Limb (tissue), 2 donors: ENCODE measurements around the gene PTGER4.
"Not testable (repeated sequence)": the region's sequence is repeated elsewhere in the genome, so short reads cannot be mapped to it uniquely, and the experiment has no call there.

Source experiments
- DNase-seq, 2 donors: peaks; one replicate each; pipeline ENCODE4 v3.0.0-alpha.2; 2016; ENCODE audit errors: extremely low spot score in 2 of 2

The PTGER4 gene

DNA sequence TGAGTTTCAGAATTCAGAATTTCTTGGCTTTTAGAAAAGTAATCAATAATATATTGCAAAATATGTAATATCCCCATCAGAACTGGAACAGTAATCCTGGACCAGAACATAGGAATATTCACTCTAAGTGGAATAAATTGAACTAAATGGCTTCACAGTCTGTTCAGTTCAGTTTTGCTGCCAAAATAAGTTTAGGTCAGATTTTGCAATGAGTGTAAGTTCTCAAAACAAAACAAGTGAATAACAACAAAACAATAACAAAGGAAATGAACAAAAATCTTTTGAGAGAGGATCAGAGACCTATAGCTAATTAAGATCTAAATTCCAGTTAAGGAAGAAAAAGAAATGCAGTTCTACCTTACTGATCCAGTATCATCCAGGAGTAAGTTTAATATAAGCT lies 9.3 kb downstream of the PTGER4 start:
- DNase-seq, result no peak

DNA sequence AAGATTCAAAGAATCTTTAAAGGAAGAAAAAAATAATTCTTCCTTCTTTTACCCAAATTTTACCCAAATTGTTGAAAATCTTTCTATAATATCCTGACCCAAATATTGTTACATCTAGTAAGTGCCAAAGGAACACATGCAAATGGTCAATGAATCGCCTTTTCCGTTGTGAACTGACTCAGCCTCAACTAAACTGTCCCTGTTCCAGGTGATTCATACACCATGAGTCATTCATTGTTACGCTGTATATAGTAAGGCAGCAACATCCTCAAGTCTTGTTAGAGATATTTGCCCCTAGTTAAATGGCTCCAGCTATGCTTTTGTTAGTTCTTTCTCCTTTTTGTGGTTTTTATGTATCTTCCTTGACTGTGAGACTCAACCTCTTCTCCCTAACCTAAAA lies 9.7 kb downstream of the PTGER4 start:
- DNase-seq, result no peak

DNA sequence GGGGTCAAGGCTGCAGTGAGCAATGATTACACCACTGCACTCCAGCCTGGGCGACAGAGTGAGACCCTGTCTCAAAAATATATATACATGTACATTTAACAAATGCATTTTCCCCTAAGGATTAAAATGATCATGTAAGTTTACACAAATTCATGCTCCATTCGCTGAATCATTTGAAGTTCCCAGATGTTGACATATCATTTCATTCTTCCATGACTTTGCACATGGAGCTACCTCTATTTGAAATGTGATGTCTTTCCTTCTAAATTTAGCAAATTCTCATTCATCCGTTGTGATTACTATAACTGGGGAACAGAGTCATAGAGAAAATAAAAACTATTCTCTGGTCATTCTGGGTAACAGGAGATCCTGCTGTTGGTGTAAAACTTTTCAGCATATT lies 10.6 kb downstream of the PTGER4 start:
- DNase-seq, result no peak

DNA sequence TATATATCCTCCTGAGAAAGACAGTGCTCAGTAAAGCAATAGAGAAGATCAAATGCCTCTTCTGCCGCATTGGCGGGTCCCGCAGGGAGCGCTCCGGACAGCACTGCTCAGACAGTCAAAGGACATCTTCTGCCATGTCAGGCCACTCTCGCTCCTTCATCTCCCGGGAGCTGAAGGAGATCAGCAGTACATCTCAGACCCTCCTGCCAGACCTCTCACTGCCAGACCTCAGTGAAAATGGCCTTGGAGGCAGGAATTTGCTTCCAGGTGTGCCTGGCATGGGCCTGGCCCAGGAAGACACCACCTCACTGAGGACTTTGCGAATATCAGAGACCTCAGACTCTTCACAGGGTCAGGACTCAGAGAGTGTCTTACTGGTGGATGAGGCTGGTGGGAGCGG lies 12.2 kb downstream of the PTGER4 start:
- DNase-seq, result no peak

DNA sequence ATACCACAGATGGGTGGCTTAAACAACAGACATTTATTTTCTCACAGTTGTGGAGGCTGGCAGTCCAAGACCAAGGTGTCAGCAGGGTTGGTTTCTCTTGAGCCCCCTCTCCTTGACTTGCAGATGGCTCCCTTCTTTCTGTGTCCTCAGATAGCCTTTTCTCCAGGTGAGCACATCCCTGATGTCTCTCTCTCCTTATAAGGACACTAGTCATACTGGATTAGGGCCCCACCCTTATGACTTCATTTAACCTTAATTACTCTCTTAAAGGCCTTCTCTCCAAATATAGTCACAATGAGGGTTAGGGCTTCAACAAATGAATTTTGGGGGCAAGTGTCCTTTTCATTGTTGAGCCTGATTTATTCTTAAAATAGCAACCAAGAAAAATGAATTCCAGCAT lies 14.7 kb downstream of the PTGER4 start:
- no peak for DNase-seq

DNA sequence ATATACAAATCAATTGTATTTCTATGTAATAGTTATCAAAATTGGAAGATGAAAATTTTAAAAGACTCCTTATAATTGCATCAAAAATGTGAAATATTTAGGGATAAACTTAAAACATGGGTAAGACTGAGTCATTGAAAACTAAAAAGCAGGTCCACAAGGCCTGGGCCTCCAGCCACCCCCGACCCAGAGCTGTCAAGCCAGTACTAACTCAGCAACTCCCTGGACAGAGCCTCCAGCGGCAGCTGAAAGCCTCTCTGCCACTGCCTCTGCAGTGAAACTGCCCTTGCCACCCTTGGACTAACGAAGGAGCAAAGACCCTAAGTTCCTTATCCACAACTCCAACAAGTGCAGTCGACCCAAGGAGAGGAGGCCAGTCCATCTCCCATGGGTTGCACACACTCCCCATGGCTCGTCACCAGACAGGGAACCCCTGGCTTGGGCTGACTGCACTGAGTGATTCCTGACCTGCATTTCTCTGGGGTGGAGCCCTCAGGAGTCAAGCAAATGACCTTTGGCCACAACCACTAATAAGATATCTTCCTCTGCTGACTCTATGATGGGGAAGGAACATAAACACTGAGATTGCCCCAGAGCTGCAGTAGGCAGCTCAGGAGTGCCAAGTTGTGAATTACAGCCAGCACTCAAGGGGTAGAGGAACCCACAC lies 20.5 kb downstream of the PTGER4 start:
- DNase-seq, result no peak

DNA sequence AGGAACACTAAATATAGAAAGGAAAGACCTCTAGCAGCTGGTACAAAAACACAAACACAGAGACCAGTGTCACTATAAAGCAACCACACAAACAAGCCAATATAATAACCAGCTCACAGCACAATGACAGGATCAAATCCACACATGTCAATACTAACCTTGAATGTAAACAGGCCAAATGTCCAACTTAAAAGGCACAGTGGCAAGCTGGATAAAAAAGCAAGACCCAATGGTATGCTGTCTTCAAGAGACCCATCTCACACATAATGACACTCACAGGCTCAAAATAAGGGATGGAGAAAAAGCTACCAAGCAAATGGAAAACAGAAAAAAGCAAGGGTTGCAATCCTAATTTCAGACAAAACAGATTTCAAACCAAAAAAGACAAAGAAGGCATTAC lies 22.3 kb downstream of the PTGER4 start:
- not testable (repeated sequence) for DNase-seq

DNA sequence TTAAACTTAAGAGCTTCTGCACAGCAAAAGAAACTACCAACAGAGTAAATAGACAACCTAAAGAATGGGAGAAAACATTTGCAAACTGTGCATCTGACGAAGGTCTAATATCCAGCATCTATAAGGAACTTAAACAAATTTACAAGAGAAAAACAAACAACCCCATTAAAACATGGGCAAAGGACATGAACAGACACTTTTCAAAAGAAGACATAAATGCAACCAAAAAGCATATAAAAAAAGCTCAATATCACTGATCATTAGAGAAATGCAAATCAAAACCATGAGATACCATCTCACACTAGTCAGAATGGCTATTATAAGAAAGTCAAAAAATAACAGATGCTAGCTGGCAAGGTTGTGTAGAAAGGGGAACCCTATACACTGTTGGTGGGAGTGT lies 25.8 kb downstream of the PTGER4 start:
- not testable (repeated sequence) for DNase-seq

DNA sequence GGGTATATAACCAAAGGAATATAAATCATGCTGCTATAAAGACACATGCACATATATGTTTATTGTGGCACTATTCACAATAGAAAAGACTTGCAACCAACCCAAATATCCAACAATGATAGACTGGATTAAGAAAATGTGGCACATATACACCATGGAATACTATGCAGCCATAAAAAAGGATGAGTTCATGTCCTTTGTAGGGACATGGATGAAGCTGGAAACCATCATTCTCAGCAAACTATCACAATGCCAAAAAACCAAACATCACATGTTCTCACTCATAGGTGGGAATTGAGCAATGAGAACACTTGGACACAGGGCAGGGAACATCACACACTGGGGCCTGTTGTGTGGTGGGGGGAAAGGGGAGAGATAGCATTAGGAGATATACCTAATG lies 30.9 kb downstream of the PTGER4 start:
- not testable (repeated sequence) for DNase-seq

DNA sequence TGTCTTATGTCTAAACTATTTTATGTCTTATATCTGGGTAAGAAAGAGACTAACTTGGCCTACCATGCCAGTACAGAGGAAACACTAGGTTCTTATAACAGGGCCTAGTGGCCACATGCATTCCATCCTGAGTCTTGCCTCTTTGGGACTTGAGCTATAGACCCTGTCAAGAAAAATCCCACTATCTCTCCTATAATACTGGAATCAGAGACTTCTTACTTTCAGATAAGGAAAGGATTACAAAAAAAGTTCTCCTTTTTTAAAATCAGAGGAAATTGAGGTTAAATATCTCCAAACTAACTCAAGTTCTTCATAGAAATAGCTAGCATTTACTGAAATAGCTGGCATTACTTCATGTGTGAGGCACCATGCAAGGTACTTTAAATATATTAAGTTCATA lies 34.3 kb downstream of the PTGER4 start:
- DNase-seq, result no peak

DNA sequence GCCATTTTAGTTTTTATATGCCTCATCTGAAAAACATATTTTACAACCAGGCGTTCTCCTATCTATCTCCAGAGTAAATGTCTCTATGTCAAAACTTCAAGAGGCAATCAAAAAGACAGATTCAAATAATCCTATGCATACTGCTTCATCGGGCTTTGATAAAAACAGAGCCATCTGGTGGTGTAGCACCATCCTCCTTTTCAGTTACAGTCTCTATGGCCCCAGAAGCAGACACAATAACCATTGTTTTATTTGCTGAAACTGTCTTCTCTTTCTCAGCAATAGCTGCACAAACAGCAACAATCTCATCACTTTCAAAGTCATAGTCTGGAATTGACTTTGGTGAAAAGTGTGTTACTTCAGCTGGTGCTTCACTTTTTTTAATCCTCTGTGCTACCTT lies 36.3 kb downstream of the PTGER4 start:
- no peak for DNase-seq

DNA sequence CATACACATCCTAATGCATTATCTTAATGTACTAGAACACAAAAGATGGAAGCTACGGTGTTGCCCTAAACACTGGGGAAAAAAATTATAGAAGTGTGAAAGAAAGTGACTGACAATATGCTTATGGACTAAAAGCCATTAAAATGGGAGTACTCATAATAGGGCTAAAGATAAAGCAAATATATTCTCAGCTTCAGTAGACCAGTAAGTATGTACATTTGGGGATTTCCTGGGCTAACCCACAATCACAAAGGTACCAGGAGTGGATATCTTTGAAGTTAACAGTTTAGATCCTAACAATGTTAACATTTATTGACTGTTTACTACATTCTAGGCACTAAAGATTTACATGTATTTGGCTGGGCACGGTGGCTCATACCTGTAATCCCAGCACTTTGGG lies 36.9 kb downstream of the PTGER4 start:
- DNase-seq, result no peak

DNA sequence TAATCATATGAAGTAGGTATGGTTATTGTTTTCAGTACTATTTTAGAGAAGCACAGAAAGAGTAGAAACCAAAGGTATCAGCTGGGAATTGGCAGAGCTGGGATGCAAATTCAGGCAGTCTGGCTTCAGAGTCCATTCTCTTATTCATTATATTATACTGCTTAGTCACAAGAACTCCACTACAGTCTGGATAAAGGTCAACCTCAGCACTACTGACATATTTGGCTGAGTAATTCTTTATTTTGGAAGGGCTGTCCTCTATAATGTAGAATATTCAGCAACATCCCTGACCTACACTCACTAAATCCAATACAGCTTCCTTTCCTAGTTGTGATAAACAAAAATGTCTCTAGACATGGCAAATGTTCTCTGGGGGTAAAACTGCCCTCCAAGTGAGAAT lies 37.6 kb downstream of the PTGER4 start:
- DNase-seq, result no peak

DNA sequence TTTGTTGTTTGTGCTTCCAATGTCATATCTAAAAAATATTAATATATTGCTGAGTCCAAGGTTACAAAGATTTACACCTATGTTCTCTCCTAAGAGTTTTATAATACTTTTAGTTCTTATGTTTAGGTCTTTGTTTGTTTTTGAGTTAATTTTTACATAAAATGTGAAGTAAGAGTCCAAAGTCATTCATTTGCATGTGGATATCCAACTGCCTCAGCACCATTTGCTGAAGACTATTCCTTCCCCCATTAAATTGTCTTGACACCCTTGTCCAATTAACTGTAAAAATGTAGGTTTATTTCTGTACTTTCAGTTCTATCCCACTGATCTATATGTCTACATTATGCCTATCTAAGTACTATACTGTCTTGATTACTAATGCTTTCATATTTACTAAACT lies 40.4 kb downstream of the PTGER4 start:
- DNase-seq, result no peak

DNA sequence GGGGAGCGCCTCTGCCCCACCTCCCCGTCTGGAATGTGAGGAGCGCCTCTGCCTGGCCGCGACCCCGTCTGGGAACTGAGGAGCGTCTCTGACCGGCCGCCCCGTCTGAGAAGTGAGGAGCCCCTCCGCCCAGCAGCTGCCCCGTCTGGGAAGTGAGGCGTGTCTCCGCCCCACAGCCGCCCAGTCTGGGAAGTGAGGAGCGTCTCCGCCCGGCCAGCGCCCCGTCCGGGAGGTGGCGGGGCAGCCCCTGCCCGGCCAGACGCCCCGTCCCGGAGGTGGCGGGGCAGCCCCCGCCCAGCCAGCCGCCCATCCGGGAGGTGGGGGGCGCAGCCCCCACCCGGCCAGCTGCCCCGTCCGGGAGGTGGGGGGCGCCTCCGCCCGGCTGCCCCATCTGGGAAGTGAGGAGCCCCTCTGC lies 42.8 kb downstream of the PTGER4 start:
- not testable (repeated sequence) for DNase-seq

DNA sequence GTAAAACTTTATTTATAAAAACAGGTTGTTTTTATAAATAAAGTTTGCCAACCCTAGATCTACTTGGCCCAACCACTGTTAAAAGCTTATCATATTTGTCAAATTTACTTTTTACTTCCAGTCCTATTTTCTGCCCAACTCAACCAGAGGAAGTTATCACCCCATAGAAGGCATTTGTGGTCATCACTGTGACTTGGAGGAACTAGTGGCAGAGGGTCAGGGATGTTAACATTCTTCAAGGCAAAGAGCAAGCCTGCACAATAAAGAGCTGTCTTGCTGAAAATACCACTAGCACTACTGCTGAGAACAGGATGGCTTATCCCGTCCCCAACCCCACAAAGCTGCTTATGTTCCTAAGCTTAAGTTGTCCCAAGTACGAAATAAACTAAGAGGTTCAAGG lies 53.7 kb downstream of the PTGER4 start:
- no peak for DNase-seq

DNA sequence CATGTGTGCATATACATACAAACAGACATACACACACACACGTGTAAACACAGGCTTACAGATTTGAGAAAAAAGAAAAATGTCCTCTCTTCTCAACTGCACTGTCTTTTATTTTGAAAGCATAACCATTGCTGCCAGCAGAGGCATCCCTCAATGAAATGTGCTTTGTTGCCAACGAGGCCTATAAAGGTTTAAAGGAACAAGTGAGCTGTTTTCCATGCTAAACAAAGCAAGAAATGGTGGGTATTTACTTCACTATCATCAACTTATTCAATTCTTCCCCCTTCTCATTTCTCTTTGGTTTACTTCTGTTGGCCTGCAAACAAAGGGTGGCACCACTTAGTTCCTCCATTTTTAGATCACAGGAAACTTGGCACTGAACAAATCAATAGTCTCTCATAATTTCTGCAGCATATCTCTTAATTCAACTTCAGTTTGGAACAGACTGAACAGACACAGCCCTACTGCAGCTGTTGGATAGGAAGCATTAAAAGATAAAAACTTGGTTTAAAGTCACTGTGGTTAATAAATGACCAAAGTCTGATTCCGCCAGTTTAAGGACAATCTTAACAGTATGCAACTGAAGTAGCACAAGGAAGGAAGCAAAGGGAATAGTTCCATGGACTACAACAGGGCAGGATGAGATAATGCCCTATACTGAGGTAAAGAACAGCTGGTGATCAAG lies 54.3 kb downstream of the PTGER4 start:
- no peak for DNase-seq

DNA sequence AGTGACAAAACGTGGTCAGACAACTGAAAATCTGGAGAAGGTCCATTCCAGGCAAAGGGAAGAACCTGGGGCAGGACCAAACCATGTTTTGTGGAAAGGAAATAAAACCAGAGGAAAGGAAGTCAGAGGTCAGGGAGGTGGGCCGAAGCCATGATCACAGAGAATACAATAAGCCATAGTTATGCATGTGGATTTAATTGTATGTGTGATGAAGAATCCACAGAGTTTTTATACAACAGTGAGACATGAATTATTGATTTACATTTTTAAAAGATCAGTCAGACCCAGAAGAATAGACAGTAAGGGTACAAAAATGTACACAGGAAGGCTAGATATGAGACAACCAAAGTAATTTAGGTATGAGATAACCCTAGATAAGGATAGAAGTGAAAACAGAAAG lies 55.3 kb downstream of the PTGER4 start:
- no peak for DNase-seq

DNA sequence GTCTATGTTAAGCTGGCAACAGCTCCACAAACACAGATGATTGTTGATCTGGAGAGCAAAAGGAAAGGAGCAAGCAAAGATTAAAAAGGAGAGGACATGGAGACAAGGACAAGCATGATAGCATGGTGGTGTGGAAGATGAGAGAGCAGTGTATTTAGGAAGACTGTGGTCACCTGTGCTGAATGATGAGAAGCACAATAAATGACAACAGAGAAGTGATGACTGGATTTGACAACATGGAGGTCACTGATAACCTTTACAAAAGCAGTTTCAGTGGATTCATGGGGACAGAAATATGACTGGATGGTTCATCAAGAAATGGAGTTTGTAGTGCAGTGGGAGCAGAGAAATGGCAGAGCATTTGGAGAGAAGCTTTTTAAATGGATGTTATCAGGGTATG lies 55.9 kb downstream of the PTGER4 start:
- no peak for DNase-seq

DNA sequence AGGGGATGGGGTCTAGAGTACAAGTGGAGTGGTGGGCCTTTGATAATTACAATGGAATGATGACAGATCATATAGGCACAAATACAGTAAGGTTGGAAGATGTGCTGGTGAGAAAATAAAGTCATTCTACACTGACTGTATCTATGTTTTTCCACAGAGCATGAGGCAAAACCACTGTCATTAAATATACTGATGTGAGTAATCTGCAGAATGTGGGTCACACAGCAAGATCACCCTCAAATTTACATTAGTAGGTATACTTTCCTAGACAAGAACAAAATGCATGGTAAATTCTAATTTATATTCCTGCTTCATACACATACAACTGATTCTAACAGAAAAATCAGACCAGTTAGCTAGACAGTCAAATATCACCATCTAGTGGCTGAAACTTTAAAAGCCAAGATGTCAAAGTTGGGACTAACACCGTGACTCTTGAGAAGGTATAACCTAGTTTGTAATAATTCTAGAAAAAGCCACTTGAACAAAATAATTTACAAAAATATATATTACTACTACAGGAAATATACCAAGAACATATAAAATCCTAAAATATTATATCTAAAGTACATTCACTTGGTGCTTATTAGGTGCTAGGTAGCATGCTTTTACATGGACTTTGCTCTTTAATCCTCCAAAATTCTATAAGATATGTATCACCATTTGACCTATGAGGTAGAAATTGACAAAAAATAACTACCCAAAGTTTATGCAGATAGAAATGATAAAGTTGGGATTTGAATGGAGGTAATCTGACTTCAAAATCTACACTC lies 56.6 kb downstream of the PTGER4 start:
- peak in 1 of 2 donors; percentile 72 for DNase-seq

DNA sequence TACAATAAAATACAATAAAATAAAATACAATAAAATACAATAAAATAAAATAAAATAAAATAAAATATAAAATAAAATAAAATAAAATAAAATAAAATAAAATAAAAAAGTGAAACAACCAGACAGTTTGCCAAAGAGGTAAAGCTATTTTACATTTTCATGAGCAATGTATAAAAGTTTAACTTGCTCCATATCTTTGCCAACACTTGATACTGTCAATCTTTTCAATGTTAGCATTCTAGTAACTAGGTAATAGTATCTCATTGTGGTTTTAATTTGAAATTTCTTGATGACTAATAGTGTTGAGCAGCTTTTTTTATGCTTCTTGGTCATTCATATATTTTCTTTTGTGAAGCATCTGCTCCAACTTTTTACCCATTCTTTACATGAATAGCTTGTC lies 58.8 kb downstream of the PTGER4 start:
- DNase-seq, result no peak
